Parathyroid adenoma (tissue), 2 donors: Measurements from ENCODE around the gene ZRANB3.
"Not testable (repeated sequence)": the region's sequence is repeated elsewhere in the genome, so short reads cannot be mapped to it uniquely, and the experiment has no call there.

Experiments used
- H2AFZ ChIP-seq: fragments of 300-600 bp; sonication (generic); one replicate; pipeline ENCODE4 v1.7.0; 2017; ENCODE audit warnings: antibody characterized with exemption, mild to moderate bottlenecking
- H3K27ac ChIP-seq: fragments of 300-600 bp; sonication (generic); one replicate; pipeline ENCODE4 v1.7.0; 2017
- H3K27me3 ChIP-seq: fragments of 300-600 bp; sonication (generic); one replicate; pipeline ENCODE4 v1.7.0; 2017; ENCODE audit warnings: low read length; ENCODE audit not compliant: control insufficient read depth, insufficient read depth
- H3K36me3 ChIP-seq: fragments of 300-600 bp; sonication (generic); one replicate; pipeline ENCODE4 v1.7.0; 2017; ENCODE audit warnings: low read length; ENCODE audit not compliant: control insufficient read depth, insufficient read depth
- H3K4me1 ChIP-seq: fragments of 300-600 bp; sonication (generic); one replicate; pipeline ENCODE4 v1.7.0; 2017; ENCODE audit warnings: control low read depth
- H3K4me2 ChIP-seq: fragments of 300-600 bp; sonication (generic); one replicate; pipeline ENCODE4 v1.7.0; 2017; ENCODE audit warnings: low read length
- H3K4me3 ChIP-seq: fragments of 300-600 bp; sonication (generic); one replicate; pipeline ENCODE4 v1.7.0; 2017; ENCODE audit warnings: low read depth, low read length
- H3K79me2 ChIP-seq: fragments of 300-600 bp; sonication (generic); one replicate; pipeline ENCODE4 v1.7.0; 2017; ENCODE audit warnings: control low read depth
- H3K9ac ChIP-seq: fragments of 300-600 bp; sonication (generic); one replicate; pipeline ENCODE4 v1.7.0; 2017; ENCODE audit warnings: mild to moderate bottlenecking
- H3K9me3 ChIP-seq: fragments of 300-600 bp; sonication (generic); one replicate; pipeline ENCODE4 v1.7.0; 2017; ENCODE audit warnings: low read length; ENCODE audit not compliant: control insufficient read depth
- CTCF ChIP-seq: fragments of 300-600 bp; sonication (generic); IDR thresholded peaks from one replicate; pipeline ENCODE4 v1.7.0; 2017; ENCODE audit warnings: antibody characterized with exemption, mild to moderate bottlenecking
- donor health status: primary hyperparathyroidism.

The ZRANB3 gene

GRCh38 chr2:135130751-135131150 is 400.3 kb downstream of the ZRANB3 start:
- no peak overlapping the region for H3K4me3 ChIP-seq
- H2AFZ ChIP-seq = no peak overlapping the region
- H3K36me3 ChIP-seq = no peaks in the 10 kb centered on the region
- peaks cover 10% of the 10 kb centered on the region for H3K4me1 ChIP-seq
- no peaks in the 10 kb centered on the region for H3K9me3 ChIP-seq
- no peak for TF ChIP-seq CTCF
- H3K27me3 ChIP-seq = no peaks in the 10 kb centered on the region
- no peak overlapping the region for H3K4me2 ChIP-seq
- no peaks in the 10 kb centered on the region for H3K79me2 ChIP-seq
- no peak overlapping the region for H3K9ac ChIP-seq
- no peak overlapping the region for H3K27ac ChIP-seq

- Histone ChIP-seq H3K4me1 (no peaks in the 10 kb centered on the region), H3K36me3 (no peaks in the 10 kb centered on the region), H3K27me3 (no peaks in the 10 kb centered on the region), H2AFZ (no peak overlapping the region), H3K4me3 (no peak overlapping the region), H3K9ac (no peak overlapping the region), H3K4me2 (no peak overlapping the region), H3K9me3 (no peaks in the 10 kb centered on the region), H3K79me2 (no peaks in the 10 kb centered on the region), H3K27ac (no peak overlapping the region)
- TF ChIP-seq CTCF = no peak
Observed at GRCh38 chr2:135125940-135126339, 405.1 kb downstream of the ZRANB3 start.

GRCh38 chr2:135124924-135125886 is 405.8 kb downstream of the ZRANB3 start:
- Histone ChIP-seq H3K27me3 (no peaks in the 10 kb centered on the region), H3K36me3 (no peaks in the 10 kb centered on the region), H3K4me1 (no peaks in the 10 kb centered on the region), H3K4me2 (no peak overlapping the region), H3K9ac (no peak overlapping the region), H2AFZ (no peak overlapping the region), H3K4me3 (no peak overlapping the region), H3K27ac (no peak overlapping the region), H3K79me2 (no peaks in the 10 kb centered on the region), H3K9me3 (no peaks in the 10 kb centered on the region)
- no peak for TF ChIP-seq CTCF

GRCh38 chr2:135121658-135122039 is 409.4 kb downstream of the ZRANB3 start:
- not testable (repeated sequence) for H2AFZ ChIP-seq, H3K27ac ChIP-seq, H3K27me3 ChIP-seq, H3K36me3 ChIP-seq, H3K4me3 ChIP-seq, H3K79me2 ChIP-seq, H3K4me2 ChIP-seq, H3K4me1 ChIP-seq, H3K9me3 ChIP-seq, H3K9ac ChIP-seq

- Histone ChIP-seq H3K4me1 (no peaks in the 10 kb centered on the region), H3K9me3 (no peaks in the 10 kb centered on the region), H2AFZ (no peak overlapping the region), H3K36me3 (no peaks in the 10 kb centered on the region), H3K27me3 (no peaks in the 10 kb centered on the region), H3K9ac (no peak overlapping the region), H3K27ac (no peak overlapping the region), H3K79me2 (no peaks in the 10 kb centered on the region), H3K4me2 (no peak overlapping the region), H3K4me3 (no peak overlapping the region)
- no peak for TF ChIP-seq CTCF
Observed at GRCh38 chr2:135121016-135121657, 409.9 kb downstream of the ZRANB3 start.
